Trophoblast cell (in vitro differentiated cells and primary cell): ENCODE data around the gene GUCY2F.
A peak's percentile ranks its signal among the peaks of the same experiment; 100 is the strongest.

Experiments used
- DNase-seq, 2 donors: peaks; one replicate each; pipeline ENCODE4 v3.0.0-alpha.2; 2016
- H2AFZ ChIP-seq: 2 replicates; pipeline ENCODE4 v1.6.1; 2013; ENCODE audit warnings: low read length, moderate library complexity, mild to moderate bottlenecking; ENCODE audit not compliant: insufficient read depth, poor library complexity
- H2AK5ac ChIP-seq: 2 replicates; pipeline ENCODE4 v1.6.1; 2013; ENCODE audit warnings: mild to moderate bottlenecking, low read length
- H2BK120ac ChIP-seq: 2 replicates; pipeline ENCODE4 v1.6.1; 2013; ENCODE audit warnings: low read length, mild to moderate bottlenecking, moderate library complexity; ENCODE audit not compliant: insufficient read depth, poor library complexity
- H2BK12ac ChIP-seq: 2 replicates; pipeline ENCODE4 v1.6.1; 2013; ENCODE audit warnings: mild to moderate bottlenecking, low read length, moderate library complexity
- H2BK5ac ChIP-seq: 2 replicates; pipeline ENCODE4 v1.6.1; 2013; ENCODE audit warnings: low read length, low read depth, moderate library complexity, mild to moderate bottlenecking; ENCODE audit not compliant: poor library complexity
- H3K14ac ChIP-seq: 2 replicates; pipeline ENCODE4 v1.6.1; 2013; ENCODE audit warnings: mild to moderate bottlenecking, low read length
- H3K18ac ChIP-seq: 2 replicates; pipeline ENCODE4 v1.6.1; 2013; ENCODE audit warnings: mild to moderate bottlenecking, low read length
- H3K23ac ChIP-seq: 2 replicates; pipeline ENCODE4 v1.6.1; 2013; ENCODE audit warnings: low read length
- H3K27ac ChIP-seq: 2 replicates; pipeline ENCODE4 v1.5.1; 2013; ENCODE audit warnings: low read depth, mild to moderate bottlenecking, inconsistent platforms, low read length, moderate library complexity
- H3K27me3 ChIP-seq: 2 replicates; pipeline ENCODE4 v1.6.1; 2013; ENCODE audit warnings: inconsistent platforms, mild to moderate bottlenecking, low read length, moderate library complexity; ENCODE audit not compliant: insufficient read depth
- H3K36me3 ChIP-seq, 2 experiments: 1 replicate in 1 of 2; 2 replicates in 1 of 2; pipeline ENCODE4 v1.6.1; 2013; ENCODE audit warnings: low read length in 2 of 2, mild to moderate bottlenecking in 2 of 2, moderate library complexity in 1 of 2; ENCODE audit not compliant: insufficient read depth in 2 of 2, control insufficient read depth in 1 of 2
- H3K4ac ChIP-seq: 2 replicates; pipeline ENCODE4 v1.6.1; 2013; ENCODE audit warnings: low read depth, mild to moderate bottlenecking, low read length, moderate library complexity
- H3K4me1 ChIP-seq, 2 experiments: 1 replicate in 1 of 2; 2 replicates in 1 of 2; pipeline ENCODE4 v1.6.1; 2013; ENCODE audit warnings: low read length in 2 of 2, mild to moderate bottlenecking in 2 of 2, moderate library complexity in 1 of 2; ENCODE audit not compliant: insufficient read depth in 2 of 2, control insufficient read depth in 1 of 2
- H3K4me2 ChIP-seq: 2 replicates; pipeline ENCODE4 v1.6.1; 2013; ENCODE audit warnings: inconsistent platforms, mild to moderate bottlenecking, low read length, moderate library complexity
- H3K4me3 ChIP-seq: 2 replicates; pipeline ENCODE4 v1.5.1; 2013; ENCODE audit warnings: mild to moderate bottlenecking, low read depth, low read length, inconsistent platforms
- H3K79me1 ChIP-seq: one replicate; pipeline ENCODE4 v1.6.1; 2013; ENCODE audit warnings: low read length
- H3K79me2 ChIP-seq: 2 replicates; pipeline ENCODE4 v1.6.1; 2013; ENCODE audit warnings: low read length, mild to moderate bottlenecking; ENCODE audit not compliant: control insufficient read depth, insufficient read depth, poor library complexity
- H3K9ac ChIP-seq: 2 replicates; pipeline ENCODE4 v1.6.1; 2013; ENCODE audit warnings: mild to moderate bottlenecking, low read length
- H3K9me3 ChIP-seq: 2 replicates; pipeline ENCODE4 v1.6.1; 2013; ENCODE audit warnings: low read depth, mild to moderate bottlenecking, control low read depth, inconsistent platforms, low read length; ENCODE audit not compliant: insufficient read depth
- H4K12ac ChIP-seq: 2 replicates; pipeline ENCODE4 v1.6.1; 2013; ENCODE audit warnings: low read depth, mild to moderate bottlenecking, low read length, moderate library complexity
- H4K8ac ChIP-seq: 2 replicates; pipeline ENCODE4 v1.6.1; 2013; ENCODE audit warnings: low read depth, mild to moderate bottlenecking, low read length, moderate library complexity
- H4K91ac ChIP-seq: one replicate; pipeline ENCODE4 v1.6.1; 2013; ENCODE audit warnings: low read depth, mild to moderate bottlenecking, low read length, moderate library complexity
- WGBS: extraction: QIAGEN DNeasy Blood & Tissue Kit; methylation state at CpG from one replicate; pipeline ENCODE4 v1.1.7; 2013; ENCODE audit warnings: missing lambda C conversion rate; ENCODE audit not compliant: insufficient read length, insufficient coverage; ENCODE audit errors: extremely low coverage; 5-methylcytosine and 5-hydroxymethylcytosine counted together

Gene GUCY2F

DNA sequence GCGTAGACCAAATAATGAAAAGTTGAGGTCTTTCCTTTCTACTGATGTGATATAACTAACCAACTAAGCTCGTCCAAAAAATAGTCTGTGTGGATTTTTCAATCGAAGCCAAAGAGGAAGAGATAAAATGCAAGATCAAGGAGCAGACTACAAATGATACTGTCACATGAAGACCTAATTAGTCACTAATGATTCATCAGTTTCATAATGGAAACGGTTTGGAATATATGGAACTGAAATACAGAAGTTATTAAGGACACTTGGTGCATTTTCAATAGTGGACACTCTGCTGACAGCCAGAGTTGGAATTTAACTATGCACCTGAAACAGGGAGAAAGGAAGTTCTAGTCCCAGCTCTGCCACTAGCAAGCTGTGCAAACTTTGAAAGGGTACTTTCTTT, 119.8 kb downstream of the GUCY2F start:
- DNase-seq: peak in 1 of 2 donors; percentile 23
- no CpG with 5 or more reads among the region's 4 CpGs for WGBS
- Histone ChIP-seq H2BK5ac (no peak overlapping the region), H3K14ac (no peak overlapping the region), H3K79me1 (no peaks in the 10 kb centered on the region), H3K23ac (no peak overlapping the region), H3K4me1 (peaks cover 3% of the 10 kb centered on the region in 2 experiments), H3K27me3 (no peaks in the 10 kb centered on the region), H3K4me3 (no peak overlapping the region), H2AK5ac (no peak overlapping the region), H3K4ac (no peak overlapping the region), H4K8ac (no peak overlapping the region), H3K18ac (no peak overlapping the region), H4K12ac (no peak overlapping the region), H3K36me3 (no peaks in the 10 kb centered on the region), H2BK120ac (no peak overlapping the region), H4K91ac (no peak overlapping the region), H3K27ac (no peak overlapping the region), H2BK12ac (no peak overlapping the region), H2AFZ (no peak overlapping the region), H3K79me2 (no peaks in the 10 kb centered on the region), H3K4me2 (no peak overlapping the region), H3K9ac (no peak overlapping the region), H3K9me3 (no peaks in the 10 kb centered on the region)

DNA sequence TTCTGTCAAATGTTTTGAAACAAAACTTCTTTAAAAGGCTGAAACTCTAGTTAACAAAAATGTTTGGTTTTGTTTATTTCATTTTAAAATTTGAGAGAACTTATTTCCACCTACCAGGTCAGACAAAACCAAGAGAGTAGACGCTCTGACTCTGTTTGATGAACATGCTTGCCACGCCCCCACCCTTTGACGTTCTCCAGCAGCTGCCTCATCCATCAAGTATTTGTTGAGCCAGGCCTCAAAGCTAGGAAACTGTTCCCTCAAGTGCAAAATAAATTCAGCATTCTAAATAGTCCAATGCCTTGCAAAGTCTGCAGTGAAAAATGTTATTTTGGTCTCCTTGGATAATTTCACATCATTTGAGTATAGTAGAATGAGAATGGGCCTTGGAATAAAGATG, 121.6 kb downstream of the GUCY2F start:
- peak in 1 of 2 donors; percentile 61 for DNase-seq
- Histone ChIP-seq H2AK5ac (no peak overlapping the region), H2AFZ (no peak overlapping the region), H3K27me3 (no peaks in the 10 kb centered on the region), H3K23ac (no peak overlapping the region), H3K9ac (no peak overlapping the region), H3K18ac (no peak overlapping the region), H2BK5ac (no peak overlapping the region), H3K79me1 (no peaks in the 10 kb centered on the region), H3K36me3 (no peaks in the 10 kb centered on the region), H3K4ac (no peak overlapping the region), H3K4me3 (no peak overlapping the region), H4K8ac (no peak overlapping the region), H3K4me1 (peaks cover 3% of the 10 kb centered on the region in 2 experiments), H2BK120ac (no peak overlapping the region), H2BK12ac (no peak overlapping the region), H3K79me2 (no peaks in the 10 kb centered on the region), H3K4me2 (no peak overlapping the region), H4K12ac (no peak overlapping the region), H4K91ac (no peak overlapping the region), H3K14ac (no peak overlapping the region), H3K9me3 (no peaks in the 10 kb centered on the region), H3K27ac (no peak overlapping the region)
- WGBS: no CpG with 5 or more reads among the region's 3 CpGs

DNA sequence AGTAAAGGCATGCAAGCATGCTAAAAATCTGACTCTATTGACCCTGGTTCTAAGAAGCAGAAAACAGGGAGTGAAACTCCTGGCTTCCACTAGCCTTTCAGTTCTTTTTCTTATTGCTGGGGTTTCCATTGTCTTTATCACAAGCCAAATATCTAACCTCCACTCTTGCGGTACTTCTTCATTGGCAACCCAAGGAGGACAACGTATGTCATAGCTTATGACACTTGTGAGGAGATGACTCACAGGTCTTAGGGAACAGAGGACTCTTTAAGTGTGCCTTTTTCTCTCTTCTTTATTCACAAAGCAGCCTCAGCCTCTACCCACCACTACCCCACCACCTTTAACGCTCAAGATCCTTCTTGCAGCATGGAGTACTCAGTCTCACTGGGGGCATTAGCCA, 124.2 kb downstream of the GUCY2F start:
- no peak overlapping the region for H3K27ac ChIP-seq
- H2BK5ac ChIP-seq: no peak overlapping the region
- no peak overlapping the region for H2AK5ac ChIP-seq
- DNase-seq: peak in 1 of 2 donors; percentile 22
- no peaks in the 10 kb centered on the region for H3K27me3 ChIP-seq
- H4K8ac ChIP-seq: no peak overlapping the region
- no peak overlapping the region for H3K14ac ChIP-seq
- no peak overlapping the region for H2BK120ac ChIP-seq
- peaks cover 3% of the 10 kb centered on the region in 2 experiments for H3K4me1 ChIP-seq
- H2AFZ ChIP-seq: no peak overlapping the region
- no peaks in the 10 kb centered on the region for H3K36me3 ChIP-seq
- H3K23ac ChIP-seq: no peak overlapping the region
- no peak overlapping the region for H3K18ac ChIP-seq
- no peak overlapping the region for H4K12ac ChIP-seq
- H4K91ac ChIP-seq: no peak overlapping the region
- no peak overlapping the region for H2BK12ac ChIP-seq
- no CpG with 5 or more reads among the region's 3 CpGs for WGBS
- no peak overlapping the region for H3K9ac ChIP-seq
- no peaks in the 10 kb centered on the region for H3K79me1 ChIP-seq
- H3K9me3 ChIP-seq: no peaks in the 10 kb centered on the region
- no peak overlapping the region for H3K4me3 ChIP-seq
- H3K4ac ChIP-seq: no peak overlapping the region
- no peak overlapping the region for H3K4me2 ChIP-seq
- no peaks in the 10 kb centered on the region for H3K79me2 ChIP-seq

DNA sequence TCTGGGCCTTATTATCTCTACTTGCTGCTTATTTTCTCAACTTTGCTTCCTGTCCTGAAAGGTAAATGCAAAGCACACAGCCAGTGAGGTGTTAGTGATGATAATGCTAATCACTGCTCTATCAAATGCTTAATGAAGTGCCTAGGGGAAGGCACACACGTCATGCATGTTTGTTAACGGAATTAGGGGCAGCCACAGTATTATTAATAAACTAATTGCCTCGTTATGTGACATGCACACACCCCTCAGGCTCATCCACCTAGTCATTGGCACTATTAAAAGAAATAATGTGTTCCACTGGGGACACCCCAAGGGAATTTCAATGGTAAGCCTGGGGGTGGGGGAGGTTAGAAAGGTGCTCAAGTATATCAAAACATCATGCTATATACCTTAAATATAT, 125.2 kb downstream of the GUCY2F start:
- no peak for DNase-seq
- H2AK5ac ChIP-seq: no peak overlapping the region
- H3K14ac ChIP-seq: no peak overlapping the region
- H4K8ac ChIP-seq: no peak overlapping the region
- WGBS: no CpG with 5 or more reads among the region's 3 CpGs
- H4K12ac ChIP-seq: no peak overlapping the region
- no peak overlapping the region for H3K9ac ChIP-seq
- no peak overlapping the region for H2BK120ac ChIP-seq
- H3K36me3 ChIP-seq: no peaks in the 10 kb centered on the region
- no peak overlapping the region for H3K18ac ChIP-seq
- H2BK5ac ChIP-seq: no peak overlapping the region
- H3K4ac ChIP-seq: no peak overlapping the region
- no peak overlapping the region for H3K23ac ChIP-seq
- H3K79me2 ChIP-seq: no peaks in the 10 kb centered on the region
- no peak overlapping the region for H3K4me3 ChIP-seq
- no peak overlapping the region for H4K91ac ChIP-seq
- no peaks in the 10 kb centered on the region for H3K79me1 ChIP-seq
- H2AFZ ChIP-seq: no peak overlapping the region
- H3K27ac ChIP-seq: no peak overlapping the region
- H2BK12ac ChIP-seq: no peak overlapping the region
- H3K27me3 ChIP-seq: no peaks in the 10 kb centered on the region
- no peak overlapping the region for H3K4me2 ChIP-seq
- peaks cover 4 to 5% of the 10 kb centered on the region in 2 experiments for H3K4me1 ChIP-seq
- no peaks in the 10 kb centered on the region for H3K9me3 ChIP-seq
